ENCODE measurements around the gene RCE1.

Gene RCE1

DNA sequence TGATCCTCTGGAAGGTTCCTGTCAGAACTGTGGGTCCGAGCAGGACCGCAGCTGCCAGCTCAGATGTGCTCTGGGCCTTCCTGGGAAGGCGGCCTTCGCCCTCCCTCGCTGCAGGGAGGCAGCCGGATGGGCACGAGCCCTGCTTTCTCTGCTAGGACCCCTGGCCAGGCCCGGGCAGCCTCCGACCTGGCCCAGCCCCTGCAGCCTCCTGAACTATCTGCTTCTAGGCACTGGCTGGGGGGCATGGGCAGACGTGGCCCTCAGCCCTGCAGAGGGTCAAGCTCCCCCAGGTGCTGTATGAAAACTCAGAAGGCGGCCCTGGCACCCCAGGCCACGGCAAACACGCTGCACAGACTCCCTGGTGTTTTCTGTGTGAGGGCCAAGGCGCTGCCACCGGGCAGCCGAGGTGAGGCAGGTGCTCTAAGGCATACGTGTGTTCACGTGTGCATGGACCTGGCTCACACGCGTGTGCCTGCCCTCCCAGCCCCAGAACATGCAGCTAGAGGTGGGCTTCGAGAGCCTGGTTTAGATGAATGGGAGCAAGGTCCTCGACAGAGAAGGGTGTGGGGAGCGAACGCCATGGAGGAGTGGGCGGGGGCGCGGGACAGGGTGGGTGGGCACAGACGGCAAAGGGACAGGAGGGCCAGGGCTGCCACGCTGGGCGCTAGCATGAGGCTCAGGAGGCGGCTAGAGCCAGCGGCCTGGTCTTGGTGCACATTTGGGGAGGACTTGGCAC is 18.0 kb downstream of the RCE1 start:
- DNase-seq (ENCODE audit: low read depth), result no peak
- no peak overlapping the region for H3K4me3 ChIP-seq (ENCODE audit: control insufficient read depth, low read depth, low read length)
- TF ChIP-seq CTCF (IDR thresholded peaks at IDR 0.05; ENCODE audit: control insufficient read depth, insufficient read depth, low read depth, low read length, missing control alignments), result no peak

DNA sequence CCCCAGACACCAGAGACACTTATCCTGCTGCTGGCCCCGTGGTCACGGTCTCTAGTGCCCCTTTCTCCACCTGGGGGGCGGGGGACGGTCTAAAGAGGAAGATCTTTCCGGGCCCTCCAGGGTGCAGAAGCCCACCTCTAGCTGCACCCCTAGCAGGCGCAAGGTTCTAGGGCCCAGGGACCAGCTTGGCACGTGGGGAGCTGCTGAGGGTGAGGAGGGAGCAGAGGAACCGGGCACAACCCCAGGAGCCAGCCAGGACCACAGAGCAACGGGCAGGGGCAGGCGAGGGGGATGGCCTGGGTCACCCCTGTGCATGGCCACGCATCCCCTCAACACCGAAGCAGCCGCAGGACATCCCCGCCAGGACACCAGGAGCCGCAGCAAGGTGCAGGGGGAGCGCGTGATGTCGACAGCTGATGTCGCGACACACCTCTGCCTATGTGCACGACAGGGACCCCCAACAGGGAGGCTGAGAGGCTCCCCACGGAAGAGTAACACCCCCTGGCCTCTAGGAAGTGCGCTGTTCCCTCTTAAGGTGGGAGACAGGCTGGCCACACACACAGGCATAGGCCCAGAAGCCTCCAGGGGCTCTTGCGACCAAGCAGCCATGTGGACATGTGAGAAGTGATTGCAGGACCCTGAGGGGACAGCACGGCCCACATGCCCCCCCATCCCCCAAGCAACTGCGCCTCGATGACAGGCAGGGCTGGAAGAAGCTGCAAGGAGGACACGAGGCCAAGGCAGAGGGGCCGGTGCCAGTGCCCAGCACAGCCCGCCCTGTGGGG is 18.7 kb downstream of the RCE1 start:
- no peak for TF ChIP-seq CTCF (IDR thresholded peaks at IDR 0.05; ENCODE audit: control insufficient read depth, insufficient read depth, low read depth, low read length, missing control alignments)
- no peak overlapping the region for H3K4me3 ChIP-seq (ENCODE audit: control insufficient read depth, low read depth, low read length)
- DNase-seq (ENCODE audit: low read depth), result no peak

GRCh38 chr11:66862559-66863037 is 19.4 kb downstream of the RCE1 start:
- H3K4me3 ChIP-seq (ENCODE audit: control insufficient read depth, low read depth, low read length), result no peak overlapping the region
- no peak for TF ChIP-seq CTCF (IDR thresholded peaks at IDR 0.05; ENCODE audit: control insufficient read depth, insufficient read depth, low read depth, low read length, missing control alignments)
- DNase-seq (ENCODE audit: low read depth), result no peak

DNA sequence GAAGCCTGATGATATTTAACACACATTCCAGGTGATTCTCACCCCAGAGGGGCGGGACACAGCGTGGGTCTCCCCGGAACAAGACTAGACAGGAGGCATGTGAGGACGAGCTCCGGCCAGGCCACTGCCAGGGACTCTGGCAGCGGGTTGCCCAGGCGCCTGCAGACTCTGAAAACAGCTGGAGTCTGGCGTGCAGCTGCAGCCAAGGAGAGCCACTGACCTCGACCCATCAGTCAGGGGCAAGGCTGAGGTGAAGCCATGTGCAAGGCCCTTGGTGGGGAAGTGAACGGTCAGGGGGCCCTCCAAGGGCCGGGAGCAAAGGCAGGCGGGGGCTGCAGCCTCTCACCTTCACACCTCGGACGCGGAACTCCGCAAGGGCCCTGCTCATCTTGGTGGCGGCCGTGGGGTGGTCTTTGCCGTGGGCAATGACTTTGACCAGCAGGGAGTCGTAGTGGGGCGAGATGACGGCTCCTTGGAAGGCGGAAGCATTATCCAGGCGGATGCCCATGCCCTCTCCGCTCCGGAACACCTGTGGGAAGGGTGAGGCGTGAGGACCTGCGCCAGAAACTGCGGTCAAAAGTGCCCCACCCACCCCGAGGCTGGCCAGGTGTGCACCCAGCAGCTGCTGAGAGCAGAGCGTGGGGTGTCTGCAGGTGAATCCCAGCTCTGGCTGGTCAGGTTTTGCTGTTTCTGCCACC is 20.3 kb downstream of the RCE1 start:
- no peak for TF ChIP-seq CTCF (IDR thresholded peaks at IDR 0.05; ENCODE audit: control insufficient read depth, insufficient read depth, low read depth, low read length, missing control alignments)

GRCh38 chr11:66864172-66864901 is 21.1 kb downstream of the RCE1 start:
- TF ChIP-seq CTCF (IDR thresholded peaks at IDR 0.05; ENCODE audit: control insufficient read depth, insufficient read depth, low read depth, low read length, missing control alignments), result no peak
- DNase-seq (ENCODE audit: low read depth), result no peak
- H3K4me3 ChIP-seq (ENCODE audit: control insufficient read depth, low read depth, low read length), result no peak overlapping the region

More for the DNA sequence above, 20.3 kb downstream of the RCE1 start:
- no peak overlapping the region for H3K4me3 ChIP-seq (ENCODE audit: control insufficient read depth, low read depth, low read length)
- no peak for DNase-seq (ENCODE audit: low read depth)
